ENCODE measurements around the gene MYCBP2. TPM values are rescaled to one million over a fixed set of nuclear protein-coding genes. Genes with fewer than 3 reads are reported as not detected.

MYCBP2 gene
- total RNA-seq, 1 experiment from 2014 or later: 57.8 TPM

DNA sequence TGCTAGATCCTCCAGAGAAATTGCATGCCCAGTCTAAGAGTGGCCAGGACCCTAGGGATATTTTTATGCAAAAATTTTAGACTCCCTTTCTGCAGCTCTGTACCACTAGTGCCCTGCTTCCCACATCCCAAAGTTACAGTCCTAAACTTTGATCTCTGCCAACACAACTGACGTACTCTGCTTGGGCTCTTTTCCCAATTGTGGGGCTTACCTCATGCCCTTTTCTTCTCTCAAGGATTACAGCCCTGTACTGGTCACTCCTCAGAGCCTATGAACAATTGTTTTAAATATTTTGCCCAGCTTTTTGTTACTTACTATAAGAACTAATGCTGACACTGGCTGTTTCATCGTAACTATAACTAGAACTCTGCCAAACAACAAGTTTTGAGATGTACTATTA lies 242.1 kb downstream of the MYCBP2 start:
- no TSS peak for BruUV-seq (replicated peaks)

DNA sequence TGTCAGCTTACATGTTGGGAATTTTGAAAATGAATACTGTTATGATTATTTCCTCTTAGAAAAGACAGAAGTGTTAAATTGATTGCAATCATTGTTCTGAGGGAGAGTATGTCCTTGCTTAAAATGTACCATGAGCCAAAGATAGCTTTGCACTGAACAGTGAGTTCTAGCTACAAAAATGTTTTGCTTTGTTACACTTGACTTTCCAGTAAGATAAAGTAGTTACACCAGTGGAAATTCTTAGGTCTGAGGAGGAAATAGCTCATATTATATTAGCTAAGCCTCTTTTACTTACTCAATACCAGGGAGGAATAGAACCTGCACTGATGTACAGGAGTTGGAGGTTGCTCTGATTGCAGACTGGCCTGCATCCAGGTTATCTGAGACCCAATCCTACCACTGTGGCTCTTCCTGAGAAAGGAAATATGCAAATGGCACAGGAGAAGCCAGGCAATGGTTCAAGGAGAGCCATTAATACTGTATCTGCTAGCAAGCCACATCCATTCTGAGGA lies 246.9 kb downstream of the MYCBP2 start:
- H3K27ac ChIP-seq (ENCODE audit: low read depth, low read length, poor library complexity, severe bottlenecking): no peak overlapping the region

More for the DNA sequence above, 242.1 kb downstream of the MYCBP2 start:
- Histone ChIP-seq H3K9me3 (ENCODE audit: low read depth, low read length, poor library complexity, severe bottlenecking) (no peaks in the 10 kb centered on the region), H3K36me3 (ENCODE audit: insufficient read depth, low read length, poor library complexity, severe bottlenecking) (peaks cover 5% of the 10 kb centered on the region), H3K27ac (ENCODE audit: low read depth, low read length, poor library complexity, severe bottlenecking) (no peak overlapping the region), H3K4me3 (ENCODE audit: low read depth, low read length, poor library complexity, severe bottlenecking) (no peak overlapping the region), H3K4me1 (ENCODE audit: insufficient read depth, low read length, poor library complexity, severe bottlenecking) (no peaks in the 10 kb centered on the region), H3K27me3 (replicated peaks; ENCODE audit: insufficient read depth, low read depth, low read length, poor library complexity) (no peaks in the 10 kb centered on the region)
- intact Hi-C loops (cut with micrococcal nuclease; ENCODE audit: unreplicated experiment): no loop called here
- no peak for DNase-seq (ENCODE audit: low spot score)
- ChIA-PET POLR2A (ENCODE audit: low non-redundant PET) (no interaction called here), CTCF (no interaction called here)
- TF ChIP-seq EZH2 (IDR thresholded peaks at IDR 0.05; ENCODE audit: borderline replicate concordance, low read depth, low read length, poor library complexity, severe bottlenecking): no peak
- TF ChIP-seq, protein P1, sequence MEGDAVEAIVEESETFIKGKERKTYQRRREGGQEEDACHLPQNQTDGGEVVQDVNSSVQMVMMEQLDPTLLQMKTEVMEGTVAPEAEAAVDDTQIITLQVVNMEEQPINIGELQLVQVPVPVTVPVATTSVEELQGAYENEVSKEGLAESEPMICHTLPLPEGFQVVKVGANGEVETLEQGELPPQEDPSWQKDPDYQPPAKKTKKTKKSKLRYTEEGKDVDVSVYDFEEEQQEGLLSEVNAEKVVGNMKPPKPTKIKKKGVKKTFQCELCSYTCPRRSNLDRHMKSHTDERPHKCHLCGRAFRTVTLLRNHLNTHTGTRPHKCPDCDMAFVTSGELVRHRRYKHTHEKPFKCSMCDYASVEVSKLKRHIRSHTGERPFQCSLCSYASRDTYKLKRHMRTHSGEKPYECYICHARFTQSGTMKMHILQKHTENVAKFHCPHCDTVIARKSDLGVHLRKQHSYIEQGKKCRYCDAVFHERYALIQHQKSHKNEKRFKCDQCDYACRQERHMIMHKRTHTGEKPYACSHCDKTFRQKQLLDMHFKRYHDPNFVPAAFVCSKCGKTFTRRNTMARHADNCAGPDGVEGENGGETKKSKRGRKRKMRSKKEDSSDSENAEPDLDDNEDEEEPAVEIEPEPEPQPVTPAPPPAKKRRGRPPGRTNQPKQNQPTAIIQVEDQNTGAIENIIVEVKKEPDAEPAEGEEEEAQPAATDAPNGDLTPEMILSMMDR (conservative IDR thresholded peaks at IDR 0.05; ENCODE audit: low read depth, low read length): no peak

DNA sequence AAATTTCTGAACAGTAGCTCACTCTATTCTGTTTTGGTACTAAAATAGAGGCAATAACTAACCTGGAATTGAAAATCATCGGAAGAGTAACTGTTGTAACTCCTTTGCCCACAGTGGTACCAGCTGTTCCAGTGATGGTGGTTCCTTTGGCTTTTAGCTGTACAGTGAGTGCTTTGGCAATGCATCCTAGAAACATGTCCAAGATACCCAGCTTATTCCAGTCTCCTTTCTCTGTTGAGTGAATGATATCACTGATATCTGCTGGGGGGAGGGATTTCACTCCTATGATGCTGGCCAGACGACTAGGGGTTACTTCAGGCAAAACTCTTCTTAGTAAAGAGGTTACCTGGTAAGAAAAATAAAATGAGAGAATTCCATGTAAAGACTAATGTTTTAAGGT lies 259.4 kb downstream of the MYCBP2 start:
- Histone ChIP-seq H3K4me1 (ENCODE audit: insufficient read depth, low read length, poor library complexity, severe bottlenecking) (no peaks in the 10 kb centered on the region), H3K9me3 (ENCODE audit: low read depth, low read length, poor library complexity, severe bottlenecking) (no peaks in the 10 kb centered on the region), H3K36me3 (ENCODE audit: insufficient read depth, low read length, poor library complexity, severe bottlenecking) (peaks cover 29% of the 10 kb centered on the region), H3K27me3 (replicated peaks; ENCODE audit: insufficient read depth, low read depth, low read length, poor library complexity) (no peaks in the 10 kb centered on the region), H3K4me3 (ENCODE audit: low read depth, low read length, poor library complexity, severe bottlenecking) (no peak overlapping the region), H3K27ac (ENCODE audit: low read depth, low read length, poor library complexity, severe bottlenecking) (no peak overlapping the region)
- POLR2A ChIA-PET (ENCODE audit: low non-redundant PET): no interaction called here
- TF ChIP-seq, protein P1 (conservative IDR thresholded peaks at IDR 0.05; ENCODE audit: low read depth, low read length): no peak
- TF ChIP-seq EZH2 (IDR thresholded peaks at IDR 0.05; ENCODE audit: borderline replicate concordance, low read depth, low read length, poor library complexity, severe bottlenecking): no peak
- no peak for DNase-seq (ENCODE audit: low spot score)
- BruUV-seq (replicated peaks): no TSS peak
- CTCF ChIA-PET: no interaction called here
- intact Hi-C loops (cut with micrococcal nuclease; ENCODE audit: unreplicated experiment): no loop called here

More for the DNA sequence above, 246.9 kb downstream of the MYCBP2 start:
- no peak for DNase-seq (ENCODE audit: low spot score)
- CTCF ChIA-PET: no interaction called here
- Histone ChIP-seq H3K4me3 (ENCODE audit: low read depth, low read length, poor library complexity, severe bottlenecking) (no peak overlapping the region), H3K9me3 (ENCODE audit: low read depth, low read length, poor library complexity, severe bottlenecking) (no peaks in the 10 kb centered on the region), H3K4me1 (ENCODE audit: insufficient read depth, low read length, poor library complexity, severe bottlenecking) (no peaks in the 10 kb centered on the region), H3K36me3 (ENCODE audit: insufficient read depth, low read length, poor library complexity, severe bottlenecking) (peaks cover 5% of the 10 kb centered on the region), H3K27me3 (replicated peaks; ENCODE audit: insufficient read depth, low read depth, low read length, poor library complexity) (no peaks in the 10 kb centered on the region)
- POLR2A ChIA-PET (ENCODE audit: low non-redundant PET): no interaction called here
- intact Hi-C loops (cut with micrococcal nuclease; ENCODE audit: unreplicated experiment): no loop called here
- TF ChIP-seq, protein P1 (conservative IDR thresholded peaks at IDR 0.05; ENCODE audit: low read depth, low read length): no peak
- no peak for TF ChIP-seq EZH2 (IDR thresholded peaks at IDR 0.05; ENCODE audit: borderline replicate concordance, low read depth, low read length, poor library complexity, severe bottlenecking)
- no TSS peak for BruUV-seq (replicated peaks)
